ENCODE results near the gene NLRC5.

DNA sequence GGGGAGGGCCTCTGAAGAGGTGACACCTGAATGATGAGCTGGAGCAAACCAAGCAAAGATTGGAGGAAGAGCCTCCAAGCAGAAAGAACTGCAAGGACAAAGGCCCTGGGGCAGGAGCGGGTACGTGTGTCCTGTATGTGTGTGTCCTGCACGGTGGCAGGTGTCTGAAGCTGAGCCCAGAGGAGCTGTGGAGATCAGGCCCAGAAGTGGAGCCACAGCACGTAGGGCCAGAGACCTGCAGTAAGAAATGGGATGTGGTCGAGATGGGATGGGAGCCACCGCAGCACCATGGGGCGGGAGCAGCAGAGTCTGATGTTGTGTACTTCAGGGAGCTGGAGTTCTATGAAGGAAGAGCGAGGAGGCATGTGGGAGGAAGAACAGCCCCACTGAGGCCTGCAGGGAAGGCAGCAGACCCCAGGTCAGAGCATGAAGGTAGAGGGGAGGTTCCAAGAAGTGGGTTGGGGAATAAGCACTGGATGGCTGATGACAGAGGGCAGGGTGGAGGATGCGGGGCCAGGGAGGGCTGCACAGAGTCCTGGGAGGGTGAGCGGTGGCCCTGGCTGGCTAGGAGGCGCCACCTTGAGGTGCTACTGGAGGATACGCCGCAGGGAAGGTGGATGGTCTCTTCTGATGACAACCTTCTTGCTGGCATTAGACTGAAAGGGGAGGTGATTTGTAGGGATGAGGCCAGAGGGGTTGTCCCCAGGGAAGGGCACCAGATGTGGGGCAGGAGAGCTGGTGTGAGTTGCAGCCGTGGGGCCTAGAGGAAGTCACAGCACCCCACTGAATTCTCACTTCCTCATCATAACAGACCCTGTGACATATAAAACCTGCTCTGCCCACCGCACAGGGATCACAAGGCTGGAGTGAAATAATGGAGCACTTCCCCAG lies 38.2 kb upstream of the NLRC5 start:
- TF ChIP-seq, protein P1, sequence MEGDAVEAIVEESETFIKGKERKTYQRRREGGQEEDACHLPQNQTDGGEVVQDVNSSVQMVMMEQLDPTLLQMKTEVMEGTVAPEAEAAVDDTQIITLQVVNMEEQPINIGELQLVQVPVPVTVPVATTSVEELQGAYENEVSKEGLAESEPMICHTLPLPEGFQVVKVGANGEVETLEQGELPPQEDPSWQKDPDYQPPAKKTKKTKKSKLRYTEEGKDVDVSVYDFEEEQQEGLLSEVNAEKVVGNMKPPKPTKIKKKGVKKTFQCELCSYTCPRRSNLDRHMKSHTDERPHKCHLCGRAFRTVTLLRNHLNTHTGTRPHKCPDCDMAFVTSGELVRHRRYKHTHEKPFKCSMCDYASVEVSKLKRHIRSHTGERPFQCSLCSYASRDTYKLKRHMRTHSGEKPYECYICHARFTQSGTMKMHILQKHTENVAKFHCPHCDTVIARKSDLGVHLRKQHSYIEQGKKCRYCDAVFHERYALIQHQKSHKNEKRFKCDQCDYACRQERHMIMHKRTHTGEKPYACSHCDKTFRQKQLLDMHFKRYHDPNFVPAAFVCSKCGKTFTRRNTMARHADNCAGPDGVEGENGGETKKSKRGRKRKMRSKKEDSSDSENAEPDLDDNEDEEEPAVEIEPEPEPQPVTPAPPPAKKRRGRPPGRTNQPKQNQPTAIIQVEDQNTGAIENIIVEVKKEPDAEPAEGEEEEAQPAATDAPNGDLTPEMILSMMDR (IDR thresholded peaks at IDR 0.05; ENCODE audit: insufficient read depth, low read depth, low read length) = peak; percentile 41
- TF ChIP-seq EZH2 (IDR thresholded peaks at IDR 0.05; ENCODE audit: insufficient read depth, low read length) = no peak
